ENCODE data around the gene UBE3C.

UBE3C gene

DNA sequence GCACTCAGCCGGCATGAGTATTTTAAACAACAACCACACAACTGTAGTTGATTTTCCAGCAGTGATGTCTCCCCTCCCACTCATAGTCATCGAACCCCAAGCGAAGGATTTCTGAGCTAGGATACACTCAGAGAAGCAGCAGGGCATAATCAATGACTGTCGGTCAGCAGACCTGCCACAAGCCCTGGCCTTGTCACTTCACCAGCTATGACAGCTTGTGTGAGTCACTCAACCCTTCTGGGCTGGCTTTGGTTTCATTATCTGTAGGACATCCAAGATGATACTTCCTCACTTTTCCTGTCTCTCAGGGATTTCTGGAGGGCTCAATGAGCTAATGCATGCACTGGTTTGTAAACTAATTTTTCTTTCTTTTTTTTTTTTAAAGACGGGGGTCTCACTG is 22.0 kb upstream of the UBE3C start:
- Histone ChIP-seq H3K4me1 (ENCODE audit: control insufficient read depth, low read depth, low read length) (no peaks in the 10 kb centered on the region), H3K27ac (ENCODE audit: low read depth, low read length) (no peak overlapping the region), H2BK15ac (replicated peaks; ENCODE audit: low read depth) (no peak overlapping the region), H2BK5ac (ENCODE audit: low read length) (no peak overlapping the region), H3K4ac (ENCODE audit: low read depth, low read length) (no peak overlapping the region), H2BK120ac (ENCODE audit: low read depth, low read length) (no peak overlapping the region), H3K79me1 (ENCODE audit: low read length) (no peaks in the 10 kb centered on the region), H3K4me3 (ENCODE audit: low read length) (no peak overlapping the region), H3K79me2 (ENCODE audit: control insufficient read depth, insufficient read depth, low read length) (no peaks in the 10 kb centered on the region), H3K36me3 (ENCODE audit: control insufficient read depth, insufficient read depth, low read length) (no peaks in the 10 kb centered on the region), H3K18ac (ENCODE audit: low read length) (no peak overlapping the region), H2AK5ac (ENCODE audit: low read length) (no peak overlapping the region), H3K4me2 (ENCODE audit: low read length) (no peak overlapping the region), H3K56ac (ENCODE audit: low read length) (no peak overlapping the region), H4K8ac (ENCODE audit: low read depth, low read length) (no peak overlapping the region), H4K5ac (ENCODE audit: low read length) (no peak overlapping the region), H3K27me3 (ENCODE audit: insufficient read depth, low read length, poor library complexity) (no peaks in the 10 kb centered on the region), H3K23ac (ENCODE audit: low read length) (no peak overlapping the region), H3K9ac (ENCODE audit: low read length) (no peak overlapping the region)
- DNase-seq, result no peak
- WGBS (ENCODE audit: extremely low coverage, insufficient coverage, low lambda C conversion rate), result no CpG with 5 or more reads among the region's 5 CpGs

DNA sequence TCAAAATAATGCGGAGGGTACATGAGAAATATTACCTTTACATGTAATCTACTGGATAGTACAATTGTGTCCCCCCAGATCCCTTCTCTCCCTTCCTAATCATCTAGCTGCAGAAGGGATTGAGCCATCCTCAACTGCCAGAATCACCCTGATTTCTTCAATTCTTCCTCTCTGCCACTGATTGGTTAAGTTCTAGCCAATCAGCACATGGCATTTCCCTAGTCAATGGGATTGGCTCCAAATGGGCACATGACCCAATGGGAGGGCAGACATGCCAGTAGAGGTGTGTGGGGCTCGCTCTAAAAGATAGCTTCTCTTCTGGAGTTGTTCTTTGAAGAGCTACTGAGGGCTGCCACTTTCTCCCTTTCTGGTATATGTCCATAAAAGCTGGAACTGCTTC is 20.9 kb upstream of the UBE3C start:
- Histone ChIP-seq H3K56ac (ENCODE audit: low read length) (no peak overlapping the region), H3K4ac (ENCODE audit: low read depth, low read length) (no peak overlapping the region), H3K36me3 (ENCODE audit: control insufficient read depth, insufficient read depth, low read length) (no peaks in the 10 kb centered on the region), H3K79me2 (ENCODE audit: control insufficient read depth, insufficient read depth, low read length) (no peaks in the 10 kb centered on the region), H3K27me3 (ENCODE audit: insufficient read depth, low read length, poor library complexity) (no peaks in the 10 kb centered on the region), H4K5ac (ENCODE audit: low read length) (no peak overlapping the region), H3K27ac (ENCODE audit: low read depth, low read length) (no peak overlapping the region), H3K79me1 (ENCODE audit: low read length) (no peaks in the 10 kb centered on the region), H3K9ac (ENCODE audit: low read length) (no peak overlapping the region), H2BK15ac (replicated peaks; ENCODE audit: low read depth) (no peak overlapping the region), H2BK120ac (ENCODE audit: low read depth, low read length) (no peak overlapping the region), H3K4me1 (ENCODE audit: control insufficient read depth, low read depth, low read length) (no peaks in the 10 kb centered on the region), H2AK5ac (ENCODE audit: low read length) (no peak overlapping the region), H3K4me2 (ENCODE audit: low read length) (no peak overlapping the region), H3K18ac (ENCODE audit: low read length) (no peak overlapping the region), H2BK5ac (ENCODE audit: low read length) (no peak overlapping the region), H4K8ac (ENCODE audit: low read depth, low read length) (no peak overlapping the region), H3K23ac (ENCODE audit: low read length) (no peak overlapping the region), H3K4me3 (ENCODE audit: low read length) (no peak overlapping the region)
- WGBS (ENCODE audit: extremely low coverage, insufficient coverage, low lambda C conversion rate), result no CpG with 5 or more reads among the region's 2 CpGs
- no peak for DNase-seq

DNA sequence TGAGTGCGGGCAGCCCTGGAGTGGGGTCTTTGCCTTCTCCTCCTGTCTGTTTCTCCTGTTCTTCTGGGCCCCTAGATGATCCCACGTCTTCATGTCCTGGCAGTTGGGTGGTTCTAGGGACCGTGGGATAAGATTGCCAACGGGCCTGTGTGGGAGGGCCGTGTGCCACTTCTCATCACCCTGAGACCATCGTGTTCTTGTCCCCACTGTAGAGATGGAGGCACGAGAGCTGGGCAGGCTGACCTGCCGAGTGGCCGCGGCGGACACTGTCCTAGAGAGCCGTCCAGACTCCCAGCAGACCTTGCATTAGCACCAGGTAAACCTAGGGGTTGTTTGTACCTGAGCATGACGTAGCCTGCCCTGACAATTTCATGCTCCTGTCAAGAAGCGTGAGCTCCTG is 18.5 kb upstream of the UBE3C start:
- no peak overlapping the region for H2BK5ac ChIP-seq (ENCODE audit: low read length)
- no peak for DNase-seq
- H3K79me1 ChIP-seq (ENCODE audit: low read length), result no peaks in the 10 kb centered on the region
- H3K36me3 ChIP-seq (ENCODE audit: control insufficient read depth, insufficient read depth, low read length), result no peaks in the 10 kb centered on the region
- no peak overlapping the region for H3K27ac ChIP-seq (ENCODE audit: low read depth, low read length)
- no peak overlapping the region for H2AK5ac ChIP-seq (ENCODE audit: low read length)
- no peak overlapping the region for H4K5ac ChIP-seq (ENCODE audit: low read length)
- H4K8ac ChIP-seq (ENCODE audit: low read depth, low read length), result no peak overlapping the region
- no peak overlapping the region for H3K4ac ChIP-seq (ENCODE audit: low read depth, low read length)
- H3K4me2 ChIP-seq (ENCODE audit: low read length), result no peak overlapping the region
- no peak overlapping the region for H3K9ac ChIP-seq (ENCODE audit: low read length)
- no peak overlapping the region for H3K4me3 ChIP-seq (ENCODE audit: low read length)
- no peak overlapping the region for H3K23ac ChIP-seq (ENCODE audit: low read length)
- no peak overlapping the region for H2BK120ac ChIP-seq (ENCODE audit: low read depth, low read length)
- H3K79me2 ChIP-seq (ENCODE audit: control insufficient read depth, insufficient read depth, low read length), result no peaks in the 10 kb centered on the region
- no CpG with 5 or more reads among the region's 14 CpGs for WGBS (ENCODE audit: extremely low coverage, insufficient coverage, low lambda C conversion rate)
- H3K27me3 ChIP-seq (ENCODE audit: insufficient read depth, low read length, poor library complexity), result no peaks in the 10 kb centered on the region
- no peak overlapping the region for H2BK15ac ChIP-seq (replicated peaks; ENCODE audit: low read depth)
- no peaks in the 10 kb centered on the region for H3K4me1 ChIP-seq (ENCODE audit: control insufficient read depth, low read depth, low read length)
- H3K18ac ChIP-seq (ENCODE audit: low read length), result no peak overlapping the region
- no peak overlapping the region for H3K56ac ChIP-seq (ENCODE audit: low read length)

DNA sequence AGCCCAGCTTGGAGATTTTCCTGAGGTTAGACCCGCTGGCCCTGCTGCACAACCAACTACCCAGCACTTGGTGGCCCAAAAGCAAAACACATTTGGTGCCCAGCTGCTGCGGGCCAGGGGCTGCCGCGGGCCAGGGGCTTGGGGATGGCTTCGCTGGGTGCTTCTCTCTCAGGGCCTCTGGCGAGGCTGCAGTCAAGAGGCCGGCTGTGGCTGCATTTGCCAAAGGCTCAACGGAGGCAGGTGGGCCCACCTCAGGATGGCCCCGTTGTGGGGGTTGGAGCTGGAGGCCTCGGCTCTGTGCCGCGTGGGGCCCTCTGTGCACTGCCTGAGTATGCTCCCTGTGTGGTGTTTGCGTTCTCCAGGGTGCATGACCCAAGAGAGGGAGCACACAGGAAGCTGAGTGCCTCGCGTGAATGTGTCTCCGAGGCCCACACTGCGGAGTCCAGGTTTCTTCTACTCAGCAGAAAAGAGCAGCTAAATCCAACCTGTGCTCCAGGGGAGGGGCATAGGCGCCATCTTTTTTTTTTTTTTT is 17.5 kb upstream of the UBE3C start:
- H2BK15ac ChIP-seq (replicated peaks; ENCODE audit: low read depth), result no peak overlapping the region

DNA sequence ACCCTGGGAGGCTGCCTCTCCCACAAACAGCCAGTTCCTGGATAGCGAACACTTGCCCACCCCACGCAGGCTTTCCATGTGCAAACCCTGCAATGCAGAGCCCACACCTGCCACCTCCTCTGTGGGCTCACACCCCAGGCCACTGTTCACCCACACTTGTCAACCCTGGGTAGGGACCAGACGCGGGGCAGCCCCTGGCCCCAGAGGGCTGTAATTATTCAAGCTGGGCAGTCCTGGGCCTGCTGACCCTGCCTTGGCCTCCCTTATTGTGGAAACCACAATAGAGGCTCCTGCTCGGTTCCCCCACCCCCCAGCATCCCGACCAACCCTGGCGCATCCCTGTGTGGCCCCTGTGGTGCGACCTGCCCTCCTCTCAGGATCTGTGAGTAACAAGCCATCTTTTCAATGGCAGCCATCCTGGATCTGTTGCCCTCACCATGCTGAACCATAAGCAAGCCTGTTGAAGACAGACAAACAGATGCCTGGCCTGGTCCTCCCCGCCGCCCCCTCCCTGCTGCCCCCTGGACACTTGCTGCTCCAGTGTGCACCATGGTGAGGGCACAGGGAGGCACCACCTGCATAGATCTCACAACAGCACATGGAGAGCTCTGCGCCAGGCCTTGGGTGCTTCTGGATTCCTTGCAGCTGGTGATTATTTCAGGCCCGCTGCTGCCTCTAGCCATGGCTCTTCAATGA is 15.8 kb upstream of the UBE3C start:
- WGBS (ENCODE audit: extremely low coverage, insufficient coverage, low lambda C conversion rate), result no CpG with 5 or more reads among the region's 12 CpGs
- no peak overlapping the region for H3K23ac ChIP-seq (ENCODE audit: low read length)
- H2BK5ac ChIP-seq (ENCODE audit: low read length), result no peak overlapping the region
- DNase-seq, result no peak
- no peak overlapping the region for H2BK120ac ChIP-seq (ENCODE audit: low read depth, low read length)
- H2AK5ac ChIP-seq (ENCODE audit: low read length), result no peak overlapping the region
- no peak overlapping the region for H3K18ac ChIP-seq (ENCODE audit: low read length)
- H3K27me3 ChIP-seq (ENCODE audit: insufficient read depth, low read length, poor library complexity), result no peaks in the 10 kb centered on the region
- no peaks in the 10 kb centered on the region for H3K79me2 ChIP-seq (ENCODE audit: control insufficient read depth, insufficient read depth, low read length)
- no peak overlapping the region for H2BK15ac ChIP-seq (replicated peaks; ENCODE audit: low read depth)
- H3K79me1 ChIP-seq (ENCODE audit: low read length), result no peaks in the 10 kb centered on the region
- no peak overlapping the region for H3K4me2 ChIP-seq (ENCODE audit: low read length)
- no peaks in the 10 kb centered on the region for H3K36me3 ChIP-seq (ENCODE audit: control insufficient read depth, insufficient read depth, low read length)
- H4K8ac ChIP-seq (ENCODE audit: low read depth, low read length), result no peak overlapping the region
- no peak overlapping the region for H3K4ac ChIP-seq (ENCODE audit: low read depth, low read length)
- H3K4me1 ChIP-seq (ENCODE audit: control insufficient read depth, low read depth, low read length), result no peaks in the 10 kb centered on the region
- no peak overlapping the region for H3K27ac ChIP-seq (ENCODE audit: low read depth, low read length)
- no peak overlapping the region for H3K4me3 ChIP-seq (ENCODE audit: low read length)
- no peak overlapping the region for H3K56ac ChIP-seq (ENCODE audit: low read length)
- no peak overlapping the region for H3K9ac ChIP-seq (ENCODE audit: low read length)
- H4K5ac ChIP-seq (ENCODE audit: low read length), result no peak overlapping the region

More for the DNA sequence above, 17.5 kb upstream of the UBE3C start:
- Histone ChIP-seq H3K27me3 (ENCODE audit: insufficient read depth, low read length, poor library complexity) (no peaks in the 10 kb centered on the region), H3K9ac (ENCODE audit: low read length) (no peak overlapping the region), H4K8ac (ENCODE audit: low read depth, low read length) (no peak overlapping the region), H3K56ac (ENCODE audit: low read length) (no peak overlapping the region), H3K4ac (ENCODE audit: low read depth, low read length) (no peak overlapping the region), H3K79me2 (ENCODE audit: control insufficient read depth, insufficient read depth, low read length) (no peaks in the 10 kb centered on the region), H4K5ac (ENCODE audit: low read length) (no peak overlapping the region), H3K79me1 (ENCODE audit: low read length) (no peaks in the 10 kb centered on the region), H3K36me3 (ENCODE audit: control insufficient read depth, insufficient read depth, low read length) (no peaks in the 10 kb centered on the region), H3K4me3 (ENCODE audit: low read length) (no peak overlapping the region), H3K18ac (ENCODE audit: low read length) (no peak overlapping the region), H3K27ac (ENCODE audit: low read depth, low read length) (no peak overlapping the region), H2BK5ac (ENCODE audit: low read length) (no peak overlapping the region), H3K4me1 (ENCODE audit: control insufficient read depth, low read depth, low read length) (no peaks in the 10 kb centered on the region), H2BK120ac (ENCODE audit: low read depth, low read length) (no peak overlapping the region), H3K23ac (ENCODE audit: low read length) (no peak overlapping the region), H2AK5ac (ENCODE audit: low read length) (no peak overlapping the region), H3K4me2 (ENCODE audit: low read length) (no peak overlapping the region)
- WGBS (ENCODE audit: extremely low coverage, insufficient coverage, low lambda C conversion rate), result no CpG with 5 or more reads among the region's 18 CpGs
- no peak for DNase-seq

DNA sequence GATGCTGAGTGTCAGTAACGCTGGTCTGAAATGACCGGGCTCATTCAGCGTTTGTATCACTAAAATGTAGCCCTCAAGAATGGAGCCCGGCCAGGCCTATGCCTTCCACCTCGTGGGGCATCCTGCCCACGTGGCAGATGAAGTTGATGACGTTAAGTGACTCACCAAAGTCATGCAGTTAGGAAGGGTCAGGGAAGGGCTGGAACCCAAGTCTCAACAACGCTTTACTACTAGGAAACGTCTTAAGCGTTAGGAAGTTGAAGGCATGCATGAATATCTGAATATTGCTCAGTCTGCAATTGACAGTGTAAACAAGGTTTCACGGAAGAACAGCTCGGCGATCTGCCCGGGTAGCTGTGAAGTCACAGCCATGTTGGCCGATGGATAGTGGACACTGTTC is 14.0 kb upstream of the UBE3C start:
- Histone ChIP-seq H3K56ac (ENCODE audit: low read length) (no peak overlapping the region), H2BK120ac (ENCODE audit: low read depth, low read length) (no peak overlapping the region), H3K9ac (ENCODE audit: low read length) (no peak overlapping the region), H3K4me1 (ENCODE audit: control insufficient read depth, low read depth, low read length) (no peaks in the 10 kb centered on the region), H2BK15ac (replicated peaks; ENCODE audit: low read depth) (no peak overlapping the region), H3K18ac (ENCODE audit: low read length) (no peak overlapping the region), H3K4me3 (ENCODE audit: low read length) (no peak overlapping the region), H4K8ac (ENCODE audit: low read depth, low read length) (no peak overlapping the region), H3K27me3 (ENCODE audit: insufficient read depth, low read length, poor library complexity) (no peaks in the 10 kb centered on the region), H3K23ac (ENCODE audit: low read length) (no peak overlapping the region), H3K79me1 (ENCODE audit: low read length) (no peaks in the 10 kb centered on the region), H2BK5ac (ENCODE audit: low read length) (no peak overlapping the region), H3K4ac (ENCODE audit: low read depth, low read length) (no peak overlapping the region), H3K79me2 (ENCODE audit: control insufficient read depth, insufficient read depth, low read length) (no peaks in the 10 kb centered on the region), H2AK5ac (ENCODE audit: low read length) (no peak overlapping the region), H3K4me2 (ENCODE audit: low read length) (no peak overlapping the region), H3K36me3 (ENCODE audit: control insufficient read depth, insufficient read depth, low read length) (no peaks in the 10 kb centered on the region), H3K27ac (ENCODE audit: low read depth, low read length) (no peak overlapping the region), H4K5ac (ENCODE audit: low read length) (no peak overlapping the region)
- no CpG with 5 or more reads among the region's 15 CpGs for WGBS (ENCODE audit: extremely low coverage, insufficient coverage, low lambda C conversion rate)
- DNase-seq, result no peak

Data from mesendoderm (in vitro differentiated cells).